Motor neuron (in vitro differentiated cells): ENCODE data around the gene MAP7. TPM values are rescaled to one million over a fixed set of nuclear protein-coding genes. Genes with fewer than 3 reads are reported as not detected.

Experiments
- ATAC-seq, 8 experiments: fragments of 200-7000 bp; cut with Tn5 transposase; replicated peaks in 6 of 8; 2 replicates each; pipeline ENCODE4 v1.8.0; 2021; ENCODE audit warnings: mild to moderate bottlenecking in 8 of 8, moderate library complexity in 8 of 8
- H3K27ac ChIP-seq, 2 donors: fragments of 250-450 bp; sonication (Bioruptor Pico); 2 replicates each; pipeline ENCODE4 v1.9.0; 2021; ENCODE audit warnings: antibody characterized with exemption in 2 of 2, mild to moderate bottlenecking in 2 of 2, moderate library complexity in 1 of 2
- H3K4me1 ChIP-seq, 2 donors: fragments of 250-450 bp; sonication (Bioruptor Pico); replicated peaks in 1 of 2; 2 replicates each; pipeline ENCODE4 v1.6.1; 2021; ENCODE audit warnings: antibody characterized with exemption in 2 of 2, mild to moderate bottlenecking in 2 of 2, moderate library complexity in 1 of 2
- H3K4me3 ChIP-seq, 5 donors: fragments of 250-450 bp; sonication (Bioruptor Pico); 2 replicates each; pipeline ENCODE4 v1.9.0; 2021; ENCODE audit warnings: antibody characterized with exemption in 5 of 5, mild to moderate bottlenecking in 5 of 5, moderate library complexity in 4 of 5
- WGBS, 10 experiments: fragments of 450-650 bp; shearing (Covaris generic); methylation state at CpG; one replicate each; pipeline ENCODE4 v1.0.0; 2022; 5-methylcytosine and 5-hydroxymethylcytosine counted together
- in situ Hi-C, 9 experiments: fragments of 400-800 bp; cut with MboI; loops; one replicate each; pipeline ENCODE4 v1.15.0; 2021; ENCODE audit warnings: low sequenced_read_pairs in 9 of 9, low pct_unique_long_range_greater_than_20kb in 2 of 9; ENCODE audit not compliant: unreplicated experiment in 9 of 9
- total RNA-seq, 8 experiments: library from RNA; unstranded; fragments of 300-600 nt; gene quantifications; 2 replicates each; pipeline versions ENCODE4 v1.2.3 to v1.2.4, GENCODE V29; 2022

The MAP7 gene
- total RNA-seq, 8 experiments from 2014 or later = 2.9 to 34.2 (median 12.3) TPM

DNA sequence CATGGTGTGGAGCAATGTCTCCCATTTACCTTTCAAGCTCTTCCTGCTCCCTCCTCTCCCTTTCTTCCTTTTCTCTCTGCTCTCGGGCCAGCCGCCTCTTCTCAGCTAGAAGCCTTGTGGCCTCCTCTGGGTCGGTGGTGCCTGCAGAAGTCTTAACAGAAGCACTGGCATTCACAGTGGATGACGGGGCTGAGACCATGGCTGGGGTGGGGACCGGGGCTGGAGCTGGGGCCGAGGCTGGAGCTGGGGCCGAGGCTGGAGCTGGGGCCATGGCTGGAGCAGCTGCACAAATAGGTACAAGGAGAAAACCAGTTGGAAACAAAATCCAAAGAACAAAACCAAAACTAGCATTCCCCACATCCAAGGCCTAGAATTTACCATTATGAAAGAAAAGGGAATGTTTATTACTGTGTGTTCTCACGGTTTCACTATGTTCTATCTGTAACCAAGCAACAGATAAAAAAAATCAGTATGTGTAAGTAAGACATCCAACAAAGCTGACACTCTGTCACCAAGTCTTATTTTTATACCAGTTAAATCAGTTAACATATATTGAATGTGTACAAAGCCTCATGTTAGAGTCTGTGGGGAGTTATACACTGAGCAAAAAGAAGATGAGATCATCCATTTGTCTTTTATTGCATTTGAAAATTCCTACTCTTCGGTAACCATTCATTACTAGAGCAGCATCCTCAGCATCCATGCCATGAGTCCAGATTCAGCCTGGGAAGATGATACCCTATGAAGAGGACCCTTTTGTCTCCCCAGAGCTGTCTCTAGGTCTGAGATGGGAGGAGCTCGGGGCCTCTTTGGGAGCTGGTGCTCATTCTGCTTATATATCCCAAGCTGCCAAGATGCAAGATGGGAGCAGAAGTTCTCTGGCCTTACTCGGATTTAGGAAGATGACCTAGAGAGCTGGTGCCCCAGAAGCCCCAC is 187.5 kb downstream of the MAP7 start:
- peak in 3 of 8 experiments; percentile 85 to 89 (median 89) for ATAC-seq
- H3K4me3 ChIP-seq = no peak overlapping the region
- peaks cover 0 to 4% of the 10 kb centered on the region in 2 donors for H3K4me1 ChIP-seq
- 33 to 100% (median 81%) methylated on average over 1 to 5 of the region's 11 CpGs; no CpG with 5 or more reads in 2 of the 10 experiments for WGBS, 10 experiments
- in situ Hi-C loops = no loop called here
- peak overlapping the region in 1 of 2 donors; percentile 54 for H3K27ac ChIP-seq

- in situ Hi-C loops = no loop called here
- H3K27ac ChIP-seq = no peak overlapping the region
- WGBS, 10 experiments = 8 to 100% (median 83%) methylated on average over 1 to 2 of the region's 2 CpGs; no CpG with 5 or more reads in 5 of the 10 experiments
- H3K4me3 ChIP-seq = no peak overlapping the region
- ATAC-seq = peak in 1 of 8 experiments; percentile 93
- peaks cover 0 to 4% of the 10 kb centered on the region in 2 donors for H3K4me1 ChIP-seq
These were observed 188.4 kb downstream of the MAP7 start for GRCh38 chr6:136361787-136362186.

DNA sequence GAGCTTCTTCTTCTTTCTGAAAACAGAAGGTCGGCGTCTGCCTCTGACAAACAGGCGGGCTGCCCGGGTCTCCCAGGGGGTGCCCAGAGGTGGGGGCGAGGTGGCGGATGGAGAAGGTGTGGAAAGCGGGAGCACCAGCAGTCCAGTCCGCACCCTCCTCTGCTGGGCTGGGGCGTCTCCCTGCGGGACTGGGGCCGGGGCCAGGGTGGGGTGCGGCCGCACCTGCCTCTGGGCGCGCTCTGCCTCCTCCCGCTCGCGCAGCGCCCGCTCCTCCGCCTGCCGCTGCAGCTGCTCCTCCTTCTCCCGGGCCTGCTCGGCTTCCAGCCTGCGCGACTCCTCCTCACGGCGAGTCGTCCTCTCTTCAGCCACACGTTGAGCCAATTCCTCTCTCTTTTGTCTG is 189.4 kb downstream of the MAP7 start:
- peaks cover 0 to 4% of the 10 kb centered on the region in 2 donors for H3K4me1 ChIP-seq
- no peak overlapping the region for H3K27ac ChIP-seq
- ATAC-seq = no peak
- in situ Hi-C loops = no loop called here
- H3K4me3 ChIP-seq = no peak overlapping the region
- 85 to 100% methylated on average over 1 to 8 of the region's 30 CpGs; no CpG with 5 or more reads in 8 of the 10 experiments for WGBS, 10 experiments

- 77 to 97% (median 88%) methylated on average over 3 to 6 of the region's 6 CpGs for WGBS, 10 experiments
- H3K4me3 ChIP-seq = no peak overlapping the region
- ATAC-seq = no peak
- in situ Hi-C loops = no loop called here
- no peak overlapping the region for H3K27ac ChIP-seq
- peaks cover 0 to 4% of the 10 kb centered on the region in 2 donors for H3K4me1 ChIP-seq
These were observed 190.4 kb downstream of the MAP7 start for GRCh38 chr6:136359851-136360250.

DNA sequence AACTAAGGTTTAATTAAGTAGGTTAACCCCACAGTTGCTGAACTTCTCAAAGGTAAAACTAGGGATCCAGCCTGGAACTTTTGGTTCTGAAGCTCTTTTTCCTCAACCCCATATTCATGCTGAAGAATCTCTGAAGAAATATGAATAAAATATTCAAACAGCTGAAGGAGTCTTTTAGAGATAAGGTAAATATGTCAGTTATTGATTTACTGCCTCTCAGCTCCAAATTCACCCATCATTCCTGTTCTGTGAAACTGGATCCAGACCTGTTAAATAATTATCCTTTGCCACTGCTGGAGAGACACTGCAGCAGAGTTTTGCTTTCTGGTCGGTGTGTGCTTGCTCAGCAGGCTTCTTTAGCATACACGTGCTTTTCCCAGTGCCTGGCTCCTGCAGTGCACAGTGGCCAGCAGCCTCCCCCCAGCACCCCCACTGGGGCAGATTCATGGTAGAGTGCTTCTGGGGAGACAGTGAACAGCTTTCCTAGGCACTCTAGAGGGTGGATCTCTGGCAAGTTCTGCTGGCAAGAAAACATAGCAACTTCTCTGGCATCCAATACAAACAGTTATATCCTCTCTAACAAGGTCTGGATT is 198.6 kb downstream of the MAP7 start:
- peaks cover 0 to 3% of the 10 kb centered on the region in 2 donors for H3K4me1 ChIP-seq
- peak; percentile 50 to 97 (median 76) for ATAC-seq
- no peak overlapping the region for H3K27ac ChIP-seq
- H3K4me3 ChIP-seq = no peak overlapping the region
- in situ Hi-C loops = no loop called here
- 0 to 30% (median 0%) methylated on average over 1 to 2 of the region's 2 CpGs; no CpG with 5 or more reads in 3 of the 10 experiments for WGBS, 10 experiments

DNA sequence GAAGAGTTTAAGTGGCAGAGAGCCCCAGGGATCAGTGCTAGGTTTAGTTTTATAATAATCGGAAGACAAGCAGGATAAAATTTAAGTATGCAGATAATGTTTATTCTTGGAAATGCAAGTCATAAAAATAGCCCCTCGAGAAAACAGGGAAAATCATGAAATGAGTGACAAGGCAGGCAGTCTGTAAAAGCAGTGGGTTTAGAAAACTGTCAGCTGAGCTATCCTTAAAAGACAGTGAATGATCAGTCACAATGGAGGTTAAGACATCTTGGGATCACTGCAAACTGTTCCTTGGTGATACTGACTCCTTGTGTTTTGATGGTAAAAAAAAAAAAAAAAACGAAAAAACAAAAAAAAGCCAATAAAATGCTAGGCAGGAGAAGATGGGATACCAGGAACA is 199.3 kb downstream of the MAP7 start:
- in situ Hi-C loops = no loop called here

GRCh38 chr6:136347847-136348246 is 202.4 kb downstream of the MAP7 start:
- ATAC-seq = peak in 3 of 8 experiments; percentile 12 to 71 (median 69)
- Histone ChIP-seq H3K27ac (no peak overlapping the region), H3K4me1 (peaks cover 0 to 15% of the 10 kb centered on the region in 2 donors), H3K4me3 (no peak overlapping the region)
- in situ Hi-C loops = no loop called here
- 30 to 100% (median 79%) methylated on average over 1 to 2 of the region's 2 CpGs; no CpG with 5 or more reads in 6 of the 10 experiments for WGBS, 10 experiments

More for the DNA sequence above, 199.3 kb downstream of the MAP7 start:
- WGBS, 10 experiments = 21 to 82% (median 63%) methylated on average over 1 to 3 of the region's 3 CpGs
- Histone ChIP-seq H3K4me1 (peaks cover 0 to 3% of the 10 kb centered on the region in 2 donors), H3K4me3 (no peak overlapping the region), H3K27ac (no peak overlapping the region)
- peak in 1 of 8 experiments; percentile 36 for ATAC-seq

GRCh38 chr6:136345145-136345544 is 205.1 kb downstream of the MAP7 start:
- in situ Hi-C loops = no loop called here
- Histone ChIP-seq H3K4me3 (no peak overlapping the region), H3K27ac (no peak overlapping the region), H3K4me1 (peaks cover 0 to 11% of the 10 kb centered on the region in 2 donors)
- 85 to 100% (median 100%) methylated on average over 1 to 2 of the region's 2 CpGs; no CpG with 5 or more reads in 1 of the 10 experiments for whole genome bisulfite sequencing, 10 experiments
- no peak for ATAC-seq

GRCh38 chr6:136344420-136344819 is 205.8 kb downstream of the MAP7 start:
- ATAC-seq = peak in 3 of 8 experiments; percentile 19 to 70 (median 47)

GRCh38 chr6:136343700-136344099 is 206.5 kb downstream of the MAP7 start:
- no peak overlapping the region for H3K27ac ChIP-seq
- no peak for ATAC-seq
- in situ Hi-C loops = no loop called here
- no peak overlapping the region for H3K4me3 ChIP-seq
- H3K4me1 ChIP-seq = peaks cover 0 to 11% of the 10 kb centered on the region in 2 donors
- WGBS, 10 experiments = 8 to 100% (median 94%) methylated on average over 1 of the region's 1 CpG

More at GRCh38 chr6:136344420-136344819, 205.8 kb downstream of the MAP7 start:
- in situ Hi-C loops = no loop called here
- H3K4me3 ChIP-seq = no peak overlapping the region
- no peak overlapping the region for H3K27ac ChIP-seq
- peaks cover 0 to 11% of the 10 kb centered on the region in 2 donors for H3K4me1 ChIP-seq
- WGBS, 10 experiments = 43 to 92% (median 78%) methylated on average over 1 to 2 of the region's 2 CpGs; no CpG with 5 or more reads in 2 of the 10 experiments

DNA sequence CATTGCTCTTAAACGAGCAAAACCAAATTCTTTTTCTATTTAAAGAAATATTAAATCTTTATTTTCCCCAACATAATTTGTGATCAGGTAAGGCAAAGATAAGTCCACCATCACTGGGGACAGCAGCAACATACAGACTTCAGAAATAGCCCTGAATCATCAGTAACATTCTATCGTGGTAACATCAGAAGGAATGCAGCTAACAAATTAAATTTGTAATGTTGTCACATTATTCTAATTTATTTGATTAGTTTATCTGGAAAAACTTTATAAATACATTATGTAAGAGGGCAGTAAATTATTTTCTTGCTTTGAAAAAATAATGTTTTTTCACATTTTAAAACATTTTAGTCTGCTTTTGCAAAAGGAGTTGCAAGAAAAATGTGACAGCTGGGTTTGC is 206.9 kb downstream of the MAP7 start:
- Histone ChIP-seq H3K27ac (no peak overlapping the region), H3K4me3 (no peak overlapping the region), H3K4me1 (peaks cover 0 to 11% of the 10 kb centered on the region in 2 donors)
- in situ Hi-C loops = no loop called here
- no peak for ATAC-seq
- WGBS, 10 experiments = 0 to 81% (median 66%) methylated on average over 1 to 2 of the region's 2 CpGs; no CpG with 5 or more reads in 2 of the 10 experiments

DNA sequence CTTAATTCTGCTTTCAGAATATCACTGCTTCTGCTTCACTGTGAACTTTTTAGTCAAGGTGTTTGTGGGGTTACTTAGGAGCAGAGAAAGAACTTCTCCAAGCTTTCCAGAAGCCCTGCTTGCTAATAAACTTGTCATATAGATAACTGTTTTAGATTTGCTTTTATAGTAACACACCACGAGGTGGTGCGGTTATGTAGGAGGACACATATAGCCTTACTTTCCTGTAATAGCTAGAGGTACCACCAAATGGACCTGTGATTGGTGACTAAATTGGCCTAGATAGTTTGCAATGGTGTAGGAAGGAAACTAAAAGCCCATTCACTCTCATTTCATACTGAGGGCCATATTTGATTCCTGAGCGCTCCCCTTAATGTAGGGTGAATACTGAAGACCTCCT is 208.3 kb downstream of the MAP7 start:
- Histone ChIP-seq H3K27ac (no peak overlapping the region), H3K4me1 (peaks cover 0 to 11% of the 10 kb centered on the region in 2 donors), H3K4me3 (no peak overlapping the region)
- in situ Hi-C loops = no loop called here
- 40 to 100% (median 87%) methylated on average over 1 to 3 of the region's 3 CpGs; no CpG with 5 or more reads in 2 of the 10 experiments for WGBS, 10 experiments
- no peak for ATAC-seq

GRCh38 chr6:136341367-136341766 is 208.9 kb downstream of the MAP7 start:
- ATAC-seq = no peak
- Histone ChIP-seq H3K4me3 (no peak overlapping the region), H3K4me1 (peaks cover 0 to 11% of the 10 kb centered on the region in 2 donors), H3K27ac (no peak overlapping the region)
- in situ Hi-C loops = no loop called here
- WGBS, 10 experiments = 80 to 100% (median 96%) methylated on average over 1 to 3 of the region's 3 CpGs; no CpG with 5 or more reads in 2 of the 10 experiments
